ENCODE measurements around the gene HLA-E.
"Not testable (repeated sequence)": the region's sequence is repeated elsewhere in the genome, so short reads cannot be mapped to it uniquely, and the experiment has no call there.

The HLA-E gene

GRCh38 chr6:30507849-30508827, 18.8 kb downstream of the HLA-E start:
- no peak for DNase-seq (ENCODE audit: low read depth in 2 of 2)

- DNase-seq (ENCODE audit: low read depth in 2 of 2): no peak
Measured at GRCh38 chr6:30508890-30509736, 19.8 kb downstream of the HLA-E start.

DNA sequence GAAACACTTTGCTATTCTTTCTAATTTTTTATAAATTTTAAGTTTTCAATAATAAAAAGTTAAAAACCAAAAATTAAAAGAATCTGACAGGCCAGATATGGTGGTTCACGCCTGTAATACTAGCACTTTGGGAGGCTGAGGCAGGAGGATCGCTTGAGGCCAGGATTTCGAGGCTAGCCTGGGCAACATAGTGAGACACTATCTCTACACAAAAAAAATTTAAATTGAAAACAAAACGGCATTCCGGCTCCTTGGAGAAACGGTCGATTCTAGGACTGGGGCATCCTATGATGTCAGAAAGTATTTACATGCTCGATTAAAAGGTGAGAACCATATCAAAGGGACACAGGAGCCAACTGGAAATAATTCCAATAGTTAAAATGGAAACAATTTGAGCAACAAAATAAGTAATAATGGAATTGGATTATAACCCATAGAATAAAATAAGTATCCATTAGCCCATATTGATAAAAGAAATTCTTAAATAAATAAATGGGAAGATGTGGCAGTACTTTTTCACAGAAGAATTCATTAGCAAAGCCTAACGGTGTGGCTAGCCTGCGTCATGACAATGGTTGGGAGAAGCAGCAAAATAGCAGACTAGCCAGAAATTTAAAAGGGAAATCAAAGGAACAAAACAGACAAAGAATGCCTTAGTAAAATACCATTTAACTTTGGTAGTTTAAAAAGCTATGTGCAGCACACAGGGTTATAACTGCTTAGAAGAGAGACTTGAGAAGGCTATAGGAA, 21.3 kb downstream of the HLA-E start:
- DNase-seq (ENCODE audit: low read depth in 2 of 2): no peak

DNA sequence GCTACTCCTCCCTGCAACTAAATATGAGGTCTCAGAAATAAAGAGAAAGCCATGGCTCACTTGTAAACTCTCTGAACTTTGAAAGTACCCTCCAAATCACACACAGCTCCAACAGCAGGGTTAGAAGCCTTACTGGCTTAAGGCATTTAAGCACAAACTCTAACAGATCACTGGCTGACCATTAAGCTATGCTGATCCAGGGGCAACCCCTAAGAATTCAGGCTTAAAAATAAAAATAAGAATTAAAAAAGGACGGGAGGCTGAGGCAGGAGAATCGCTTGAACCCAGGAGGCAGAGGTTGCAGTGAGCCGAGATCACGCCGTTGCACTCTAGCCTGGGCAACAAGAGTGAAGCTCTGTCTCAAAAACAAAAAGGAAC, 21.8 kb downstream of the HLA-E start:
- no peak for DNase-seq (ENCODE audit: low read depth in 2 of 2)

DNA sequence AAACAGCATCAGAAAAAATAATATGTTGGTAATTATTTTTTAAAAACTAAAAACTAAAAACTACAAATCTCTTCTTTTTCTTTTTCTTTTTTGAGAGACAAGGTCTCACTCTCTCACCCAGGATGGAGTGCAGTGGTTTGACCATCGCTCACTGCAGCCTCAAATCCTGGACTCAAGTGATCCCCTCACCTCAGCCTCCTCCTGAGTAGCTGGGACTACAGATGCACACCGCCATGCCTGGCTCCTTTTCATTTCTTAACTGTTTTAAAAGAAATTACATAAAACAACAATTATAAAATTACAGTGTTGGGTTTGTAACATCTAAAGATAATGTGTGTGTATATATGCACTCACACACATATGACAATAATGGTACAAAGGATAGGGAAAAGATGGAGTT, 24.1 kb downstream of the HLA-E start:
- DNase-seq (ENCODE audit: low read depth in 2 of 2): no peak

GRCh38 chr6:30515106-30515505, 25.8 kb downstream of the HLA-E start:
- no peak for DNase-seq (ENCODE audit: low read depth in 2 of 2)

DNA sequence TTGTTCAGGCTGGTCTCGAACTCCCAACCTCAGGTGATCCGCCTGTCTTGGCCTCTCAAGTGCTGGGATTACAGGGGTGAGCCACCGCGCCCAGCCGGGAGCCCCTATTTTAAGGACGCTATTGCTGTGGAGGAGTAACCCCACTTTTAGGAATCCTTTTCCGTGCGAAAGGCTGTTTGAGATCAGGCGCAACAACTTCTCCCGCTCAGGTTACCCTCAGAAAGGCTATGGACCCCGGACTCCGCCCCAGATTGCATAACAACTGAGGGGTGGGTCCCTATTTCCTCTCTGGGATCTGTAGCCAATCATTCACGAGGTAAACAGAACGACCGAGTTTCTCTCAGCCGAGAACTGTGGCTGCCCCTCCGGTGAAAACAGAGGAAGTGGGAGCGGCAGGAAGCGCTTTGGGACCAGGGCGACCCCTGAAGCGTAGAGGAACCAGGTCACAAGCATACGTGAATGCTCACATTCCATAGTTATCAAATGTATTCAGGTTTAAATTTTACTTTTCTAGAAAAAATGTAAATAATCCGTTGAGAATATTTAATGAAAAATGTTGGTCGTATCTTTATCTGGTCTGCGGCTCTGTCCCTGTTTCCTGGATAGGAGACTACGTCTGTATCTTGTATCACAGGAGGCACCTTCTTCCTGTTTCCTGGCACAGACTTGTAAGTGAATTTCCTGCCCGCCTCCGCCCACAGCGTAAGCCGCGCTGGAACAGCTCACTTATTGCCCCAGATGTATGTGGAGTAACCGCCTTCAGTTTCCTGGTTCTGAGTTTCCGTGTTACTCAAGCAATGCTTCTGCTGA, 26.8 kb downstream of the HLA-E start:
- peak; percentile 88 for DNase-seq (ENCODE audit: low read depth in 2 of 2)

DNA sequence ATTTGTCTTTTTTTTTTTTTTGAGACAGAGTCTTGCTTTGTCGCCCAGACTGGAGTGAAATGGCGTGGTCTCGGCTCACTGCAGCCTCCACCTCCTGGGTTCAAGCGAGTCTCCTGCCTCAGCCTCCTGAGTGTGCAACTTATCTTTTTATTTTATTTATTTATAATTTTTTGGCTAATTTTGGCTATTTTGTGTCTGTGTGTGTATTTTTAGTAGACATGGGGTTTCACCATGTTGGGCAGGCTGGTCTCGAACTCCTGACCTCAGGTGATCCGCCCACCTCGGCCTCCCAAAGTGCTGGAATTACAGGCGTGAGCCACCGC, 27.4 kb downstream of the HLA-E start:
- DNase-seq (ENCODE audit: low read depth in 2 of 2): not testable (repeated sequence)

- DNase-seq (ENCODE audit: low read depth in 2 of 2): not testable (repeated sequence)
Measured at GRCh38 chr6:30517767-30518504, 28.6 kb downstream of the HLA-E start.

GRCh38 chr6:30518505-30519145, 29.3 kb downstream of the HLA-E start:
- not testable (repeated sequence) for DNase-seq (ENCODE audit: low read depth in 2 of 2)

GRCh38 chr6:30520522-30520921, 31.2 kb downstream of the HLA-E start:
- DNase-seq (ENCODE audit: low read depth in 2 of 2): no peak

- not testable (repeated sequence) for DNase-seq (ENCODE audit: low read depth in 2 of 2)
Measured at GRCh38 chr6:30521082-30521481, 31.8 kb downstream of the HLA-E start.

DNA sequence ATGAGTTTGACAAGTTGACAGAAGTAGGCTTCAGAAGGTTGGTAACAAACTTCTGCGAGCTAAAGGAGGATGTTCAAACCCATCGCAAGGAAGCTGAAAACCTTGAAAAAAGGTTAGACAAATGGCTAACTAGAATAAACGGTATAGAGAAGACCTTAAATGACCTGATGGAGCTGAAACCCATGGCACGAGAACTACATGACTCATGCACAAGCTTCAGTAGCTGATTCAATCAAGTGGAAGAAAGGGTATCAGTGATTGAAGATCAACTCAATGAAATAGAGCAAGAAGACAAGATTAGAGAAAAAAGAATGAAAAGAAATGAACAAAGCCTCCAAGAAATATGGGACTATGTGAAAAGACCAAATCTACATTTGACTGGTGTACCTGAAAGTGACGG, 32.6 kb downstream of the HLA-E start:
- DNase-seq (ENCODE audit: low read depth in 2 of 2): not testable (repeated sequence)

DNA sequence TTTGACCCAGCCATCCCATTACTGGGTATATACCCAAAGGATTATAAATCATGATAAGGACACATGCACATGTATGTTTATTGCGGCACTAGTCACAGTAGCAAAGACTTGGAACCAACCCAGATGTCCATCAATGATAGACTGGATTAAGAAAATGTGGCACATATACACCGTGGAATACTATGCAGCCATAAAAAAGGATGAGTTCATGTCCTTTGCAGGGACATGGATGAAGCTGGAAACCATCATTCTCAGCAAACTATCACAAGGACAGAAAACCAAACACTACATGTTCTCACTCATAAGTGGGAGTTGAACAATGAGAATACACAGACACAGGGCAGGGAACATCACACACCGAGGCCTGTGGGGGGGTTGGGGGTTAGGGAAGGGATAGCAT, 37.1 kb downstream of the HLA-E start:
- DNase-seq (ENCODE audit: low read depth in 2 of 2): not testable (repeated sequence)

DNA sequence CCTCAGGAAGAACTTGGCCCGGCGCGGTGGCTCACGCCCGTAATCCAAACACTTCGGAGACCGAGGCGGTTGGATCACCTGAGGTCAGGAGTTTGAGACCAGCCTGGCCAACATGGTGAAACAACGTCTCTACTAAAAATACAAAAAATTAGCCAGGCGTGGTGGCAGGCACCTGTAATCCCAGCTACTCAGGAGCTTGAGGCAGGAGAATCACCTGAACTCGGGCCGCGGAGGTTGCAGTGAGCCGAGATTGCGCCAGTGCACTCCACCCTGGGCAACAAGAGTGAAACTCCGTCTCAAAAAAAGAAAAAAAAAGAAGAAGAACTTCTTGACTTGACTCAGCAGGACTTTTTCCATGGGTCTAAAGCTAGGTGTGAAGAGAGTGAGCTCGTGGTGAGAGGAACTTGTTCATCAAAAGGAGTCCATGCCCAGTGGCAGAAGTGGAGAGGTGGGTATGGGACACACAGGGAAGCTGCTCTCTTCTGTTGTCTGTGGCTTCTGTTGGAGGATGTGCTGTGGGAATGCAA, 40.1 kb downstream of the HLA-E start:
- peak; percentile 34 to 41 for DNase-seq (ENCODE audit: low read depth in 2 of 2)

GRCh38 chr6:30530014-30530413, 40.7 kb downstream of the HLA-E start:
- no peak for DNase-seq (ENCODE audit: low read depth in 2 of 2)

DNA sequence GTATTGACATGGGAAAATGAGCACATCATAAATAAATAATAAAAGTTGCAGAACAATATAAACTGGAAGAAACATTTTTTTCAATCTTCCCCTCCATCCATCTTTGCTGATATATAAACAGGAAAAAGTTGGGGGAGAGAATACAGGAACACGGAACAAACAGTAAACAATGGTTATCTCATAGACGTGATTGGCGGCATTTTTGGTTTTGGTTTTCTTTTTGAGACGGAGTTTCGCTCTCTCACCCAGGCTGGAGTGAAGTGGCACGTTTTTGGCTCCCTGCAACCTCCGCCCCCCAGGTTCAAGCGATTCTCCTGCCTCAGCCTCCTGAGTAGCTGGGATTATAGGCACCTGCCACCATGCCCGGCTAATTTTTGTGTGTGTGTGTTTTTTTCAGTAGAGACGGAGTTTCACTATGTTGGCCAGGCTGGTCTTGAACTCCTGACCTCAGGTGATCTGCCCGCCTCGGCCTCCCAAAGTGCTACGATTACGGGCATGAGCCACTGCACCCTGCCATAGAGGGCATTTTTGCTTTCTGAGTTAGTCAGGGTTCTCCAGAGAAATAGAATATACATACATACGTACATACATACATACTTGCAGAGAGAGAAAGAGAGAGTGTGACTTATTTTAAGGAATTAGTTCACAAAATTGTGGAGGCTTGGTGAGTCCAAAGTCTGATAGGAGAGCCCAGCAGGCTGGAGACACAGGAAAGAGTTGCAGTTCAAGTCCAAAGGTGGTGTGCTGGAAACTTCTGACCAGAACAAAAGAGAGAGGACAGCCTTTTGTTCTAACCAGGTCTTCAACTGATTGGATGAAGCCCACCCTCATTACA, 44.4 kb downstream of the HLA-E start:
- DNase-seq (ENCODE audit: low read depth in 2 of 2): no peak

DNA sequence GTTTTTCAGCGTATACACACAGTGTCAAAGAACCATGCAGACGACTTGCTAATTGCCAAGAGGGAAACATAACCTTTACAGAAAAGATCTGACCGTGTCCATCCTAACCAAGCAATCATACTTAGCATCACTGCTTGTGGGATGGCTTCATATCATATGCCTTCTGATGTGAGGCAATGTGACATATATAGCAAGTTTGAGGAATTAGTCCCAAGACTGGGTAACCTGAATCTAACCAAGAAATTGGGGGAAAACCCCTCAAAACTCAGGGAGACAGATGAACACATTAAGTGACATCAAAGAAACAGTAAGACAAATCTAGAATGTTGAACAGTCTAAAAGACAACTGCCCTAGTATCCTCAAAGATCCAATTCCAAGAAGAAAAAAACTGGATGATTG, 48.6 kb downstream of the HLA-E start:
- no peak for DNase-seq (ENCODE audit: low read depth in 2 of 2)
